ENCODE data around the gene VANGL1. TPM values are rescaled to one million over a fixed set of nuclear protein-coding genes. Genes with fewer than 3 reads are reported as not detected.

VANGL1 gene
- total and polyA plus RNA-seq, 4 experiments from 2014 or later: 1.5 to 2.3 (median 1.7) TPM

DNA sequence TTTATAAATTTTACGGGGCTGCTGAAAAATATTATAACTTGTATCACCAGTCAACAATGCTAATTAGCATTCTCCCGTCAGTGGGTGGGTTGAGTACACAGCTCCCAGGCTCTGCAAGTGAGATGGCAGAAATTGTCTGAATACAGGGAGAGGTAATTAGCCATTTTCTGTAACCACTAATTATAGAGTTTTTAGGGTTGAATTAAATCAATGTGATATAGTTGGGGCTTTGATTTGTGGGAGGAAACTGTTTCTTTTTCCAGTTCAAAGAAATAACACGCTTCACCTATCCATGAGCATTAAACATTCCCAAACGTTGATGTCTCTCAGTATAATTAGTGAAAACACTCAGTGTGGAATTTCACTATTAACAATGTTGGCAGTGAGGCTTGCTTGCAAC lies 1.5 kb downstream of the VANGL1 start:
- ChIA-PET CTCF (ENCODE audit: partially characterized antibody) (interaction anchor here (0.9 kb wide), 1 partner anchor 11 kb away, joined by 3 read pairs; no protein-coding TSS in a partner anchor), POLR2A (ENCODE audit: partially characterized antibody) (no interaction called here)
- Mint-ChIP-seq H3K9me3 (peaks cover 0 to 21% (median 9%) of the 10 kb centered on the region in 8 donors), H3K4me3 (peak overlapping the region; percentile 80 to 87 (median 84)), H3K36me3 (peaks cover 0 to 9% of the 10 kb centered on the region in 2 donors), H3K27ac (peak overlapping the region in 1 of 7 donors; percentile 29), H3K27me3 (peaks cover 7 to 9% of the 10 kb centered on the region in 2 donors), H3K4me1 (peaks cover 10 to 18% (median 13%) of the 10 kb centered on the region in 4 donors)
- Histone ChIP-seq H3K4me3 (ENCODE audit: low read length in 2 of 2) (peak overlapping the region in 1 of 2 donors; percentile 57), H3K36me3 (ENCODE audit: insufficient read depth, low read length) (no peaks in the 10 kb centered on the region), H3K27me3 (ENCODE audit: insufficient read depth, low read length) (no peaks in the 10 kb centered on the region), H3K27ac (ENCODE audit: low read depth, low read length) (no peak overlapping the region), H3K4me1 (ENCODE audit: insufficient read depth, low read length) (peaks cover 28% of the 10 kb centered on the region), H3K9me3 (ENCODE audit: control insufficient read depth in 1 of 2, low read length in 2 of 2) (no peaks in the 10 kb centered on the region)
- intact Hi-C loops (cut with micrococcal nuclease): no loop called here
- DNase-seq: no peak

DNA sequence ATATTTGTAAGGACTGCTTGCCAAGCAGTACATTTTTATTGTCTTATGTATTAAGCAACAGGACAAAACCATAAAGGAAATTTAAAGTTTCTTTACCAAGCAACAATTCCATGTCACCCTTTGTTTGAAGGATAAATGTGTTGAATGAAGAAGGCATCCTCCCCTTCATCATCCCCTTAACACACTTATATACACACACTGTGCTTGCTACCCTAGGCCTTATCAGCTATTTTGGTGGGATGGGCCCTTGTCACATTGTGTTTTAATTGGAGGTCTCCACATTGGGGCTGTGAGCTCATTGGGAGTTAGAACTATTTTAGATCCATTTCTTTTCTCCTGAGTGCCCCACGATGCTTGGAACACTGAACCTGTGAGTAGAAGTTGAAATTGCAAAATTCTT lies 1.9 kb downstream of the VANGL1 start:
- H3K27ac Mint-ChIP-seq: no peak overlapping the region
- peaks cover 0 to 9% of the 10 kb centered on the region in 2 donors for H3K36me3 Mint-ChIP-seq
- no peak overlapping the region for H3K4me3 ChIP-seq (ENCODE audit: low read length in 2 of 2)
- H3K4me3 Mint-ChIP-seq: peak overlapping the region in 5 of 8 donors; percentile 45 to 87 (median 84)
- peaks cover 10 to 18% (median 13%) of the 10 kb centered on the region in 4 donors for H3K4me1 Mint-ChIP-seq
- intact Hi-C loops (cut with micrococcal nuclease): no loop called here
- no peaks in the 10 kb centered on the region for H3K27me3 ChIP-seq (ENCODE audit: insufficient read depth, low read length)
- no peaks in the 10 kb centered on the region for H3K36me3 ChIP-seq (ENCODE audit: insufficient read depth, low read length)
- no peak for DNase-seq
- peaks cover 7 to 9% of the 10 kb centered on the region in 2 donors for H3K27me3 Mint-ChIP-seq
- no peaks in the 10 kb centered on the region for H3K9me3 ChIP-seq (ENCODE audit: control insufficient read depth in 1 of 2, low read length in 2 of 2)
- H3K9me3 Mint-ChIP-seq: peaks cover 0 to 17% (median 6%) of the 10 kb centered on the region in 8 donors
- no peak overlapping the region for H3K27ac ChIP-seq (ENCODE audit: low read depth, low read length)
- ChIA-PET POLR2A (ENCODE audit: partially characterized antibody) (no interaction called here), CTCF (ENCODE audit: partially characterized antibody) (interaction anchor here (0.9 kb wide), 1 partner anchor 12 kb away, joined by 3 read pairs; no protein-coding TSS in a partner anchor)
- H3K4me1 ChIP-seq (ENCODE audit: insufficient read depth, low read length): peaks cover 32% of the 10 kb centered on the region

- H3K36me3 ChIP-seq (ENCODE audit: insufficient read depth, low read length): no peaks in the 10 kb centered on the region
- intact Hi-C loops (cut with micrococcal nuclease): no loop called here
- Mint-ChIP-seq H3K36me3 (peaks cover 0 to 9% of the 10 kb centered on the region in 2 donors), H3K27ac (no peak overlapping the region), H3K9me3 (peaks cover 0 to 16% (median 4%) of the 10 kb centered on the region in 8 donors), H3K4me3 (no peak overlapping the region), H3K27me3 (peaks cover 7 to 9% of the 10 kb centered on the region in 2 donors), H3K4me1 (peaks cover 10 to 18% (median 13%) of the 10 kb centered on the region in 4 donors)
- no peaks in the 10 kb centered on the region for H3K27me3 ChIP-seq (ENCODE audit: insufficient read depth, low read length)
- H3K4me1 ChIP-seq (ENCODE audit: insufficient read depth, low read length): peaks cover 36% of the 10 kb centered on the region
- ChIA-PET POLR2A (ENCODE audit: partially characterized antibody) (no interaction called here), CTCF (ENCODE audit: partially characterized antibody) (no interaction called here)
- H3K4me3 ChIP-seq (ENCODE audit: low read length in 2 of 2): no peak overlapping the region
- no peak for DNase-seq
- no peak overlapping the region for H3K27ac ChIP-seq (ENCODE audit: low read depth, low read length)
- no peaks in the 10 kb centered on the region for H3K9me3 ChIP-seq (ENCODE audit: control insufficient read depth in 1 of 2, low read length in 2 of 2)
These were observed 2.3 kb downstream of the VANGL1 start for GRCh38 chr1:115644109-115644508.

GRCh38 chr1:115647047-115647446 lies 5.3 kb downstream of the VANGL1 start:
- H3K4me3 Mint-ChIP-seq: no peak overlapping the region
- ChIA-PET POLR2A (ENCODE audit: partially characterized antibody) (no interaction called here), CTCF (ENCODE audit: partially characterized antibody) (interaction anchor here (1.4 kb wide), 1 partner anchor 509 kb away, joined by 3 read pairs; no protein-coding TSS in a partner anchor)
- Histone ChIP-seq H3K4me3 (ENCODE audit: low read length in 2 of 2) (no peak overlapping the region), H3K27me3 (ENCODE audit: insufficient read depth, low read length) (no peaks in the 10 kb centered on the region), H3K9me3 (ENCODE audit: control insufficient read depth in 1 of 2, low read length in 2 of 2) (no peaks in the 10 kb centered on the region), H3K27ac (ENCODE audit: low read depth, low read length) (no peak overlapping the region), H3K36me3 (ENCODE audit: insufficient read depth, low read length) (no peaks in the 10 kb centered on the region), H3K4me1 (ENCODE audit: insufficient read depth, low read length) (peaks cover 43% of the 10 kb centered on the region)
- H3K27me3 Mint-ChIP-seq: no peaks in the 10 kb centered on the region
- H3K9me3 Mint-ChIP-seq: peaks cover 0 to 2% (median 0%) of the 10 kb centered on the region in 8 donors
- intact Hi-C loops (cut with micrococcal nuclease): no loop called here
- H3K36me3 Mint-ChIP-seq: peaks cover 0 to 4% of the 10 kb centered on the region in 2 donors
- H3K27ac Mint-ChIP-seq: no peak overlapping the region
- no peak for DNase-seq
- peaks cover 6 to 10% (median 8%) of the 10 kb centered on the region in 4 donors for H3K4me1 Mint-ChIP-seq

GRCh38 chr1:115647507-115647906 lies 5.7 kb downstream of the VANGL1 start:
- peaks cover 43% of the 10 kb centered on the region for H3K4me1 ChIP-seq (ENCODE audit: insufficient read depth, low read length)
- Mint-ChIP-seq H3K4me1 (peaks cover 6 to 10% (median 8%) of the 10 kb centered on the region in 4 donors), H3K4me3 (no peak overlapping the region), H3K9me3 (peaks cover 0 to 2% (median 0%) of the 10 kb centered on the region in 8 donors), H3K27me3 (no peaks in the 10 kb centered on the region), H3K36me3 (peaks cover 0 to 4% of the 10 kb centered on the region in 2 donors), H3K27ac (no peak overlapping the region)
- no peaks in the 10 kb centered on the region for H3K9me3 ChIP-seq (ENCODE audit: control insufficient read depth in 1 of 2, low read length in 2 of 2)
- POLR2A ChIA-PET (ENCODE audit: partially characterized antibody): no interaction called here
- no peak overlapping the region for H3K27ac ChIP-seq (ENCODE audit: low read depth, low read length)
- no peak overlapping the region for H3K4me3 ChIP-seq (ENCODE audit: low read length in 2 of 2)
- CTCF ChIA-PET (ENCODE audit: partially characterized antibody): interaction anchor here (1.4 to 2.4 kb wide), 2 partner anchors 59 to 510 kb away, joined by 3 to 8 read pairs; no protein-coding TSS in a partner anchor
- peak in 2 of 5 donors; percentile 14 to 24 for DNase-seq
- H3K36me3 ChIP-seq (ENCODE audit: insufficient read depth, low read length): no peaks in the 10 kb centered on the region
- intact Hi-C loops (cut with micrococcal nuclease): no loop called here
- no peaks in the 10 kb centered on the region for H3K27me3 ChIP-seq (ENCODE audit: insufficient read depth, low read length)

GRCh38 chr1:115647919-115648650 lies 6.3 kb downstream of the VANGL1 start:
- peaks cover 0 to under 1% of the 10 kb centered on the region in 2 donors for H3K36me3 Mint-ChIP-seq
- CTCF ChIA-PET (ENCODE audit: partially characterized antibody): interaction anchor here (1.4 to 2.4 kb wide), 2 partner anchors 59 to 510 kb away, joined by 3 to 8 read pairs; no protein-coding TSS in a partner anchor
- POLR2A ChIA-PET (ENCODE audit: partially characterized antibody): no interaction called here
- no peak for DNase-seq
- Histone ChIP-seq H3K27ac (ENCODE audit: low read depth, low read length) (no peak overlapping the region), H3K36me3 (ENCODE audit: insufficient read depth, low read length) (no peaks in the 10 kb centered on the region), H3K27me3 (ENCODE audit: insufficient read depth, low read length) (no peaks in the 10 kb centered on the region), H3K4me1 (ENCODE audit: insufficient read depth, low read length) (peaks cover 39% of the 10 kb centered on the region), H3K4me3 (ENCODE audit: low read length in 2 of 2) (no peak overlapping the region), H3K9me3 (ENCODE audit: control insufficient read depth in 1 of 2, low read length in 2 of 2) (no peaks in the 10 kb centered on the region)
- no peak overlapping the region for H3K27ac Mint-ChIP-seq
- H3K4me1 Mint-ChIP-seq: peaks cover 3 to 5% (median 4%) of the 10 kb centered on the region in 4 donors
- no peaks in the 10 kb centered on the region for H3K27me3 Mint-ChIP-seq
- H3K9me3 Mint-ChIP-seq: no peaks in the 10 kb centered on the region
- H3K4me3 Mint-ChIP-seq: no peak overlapping the region
- intact Hi-C loops (cut with micrococcal nuclease): no loop called here

Data from CD4-positive, alpha-beta memory T cell (primary cell).